ENCODE results near the gene OR10H5. TPM values are rescaled to one million over a fixed set of nuclear protein-coding genes. Genes with fewer than 3 reads are reported as not detected.
"Not testable (repeated sequence)": the region's sequence is repeated elsewhere in the genome, so short reads cannot be mapped to it uniquely, and the experiment has no call there.

The OR10H5 gene
- total and polyA plus RNA-seq, 12 donors, result not detected

- TF ChIP-seq CTCF (IDR thresholded peaks at IDR 0.05) (no peak), POLR2A (IDR thresholded peaks at IDR 0.05) (no peak)
- H3K4me1 ChIP-seq (replicated peaks in 1 of 2), result no peaks in the 10 kb centered on the region
- no peaks in the 10 kb centered on the region for H3K9me3 ChIP-seq (replicated peaks in 1 of 3)
- H3K27ac ChIP-seq, result no peak overlapping the region
- intact Hi-C loops (cut with DNase I), result no loop called here
- no peaks in the 10 kb centered on the region for H3K36me3 ChIP-seq (replicated peaks in 1 of 2)
- no peaks in the 10 kb centered on the region for H3K27me3 ChIP-seq
- DNase-seq, result no peak
- 91 to 96% (median 92%) methylated on average over 3 of the region's 3 CpGs for WGBS, 4 donors
- H3K4me3 ChIP-seq, result no peak overlapping the region
Measured at GRCh38 chr19:15838351-15838750, 50.9 kb downstream of the OR10H5 start.

GRCh38 chr19:15839888-15840287 lies 52.4 kb downstream of the OR10H5 start:
- H3K4me1 ChIP-seq (replicated peaks in 1 of 2); H3K4me3 ChIP-seq; H3K36me3 ChIP-seq (replicated peaks in 1 of 2); H3K9me3 ChIP-seq (replicated peaks in 1 of 3); intact Hi-C loops (cut with DNase I); H3K27ac ChIP-seq; H3K27me3 ChIP-seq; DNase-seq: not testable (repeated sequence)
- WGBS, 4 donors, result 66 to 75% (median 69%) methylated on average over 4 of the region's 4 CpGs

- no peak for DNase-seq
- TF ChIP-seq CTCF (IDR thresholded peaks at IDR 0.05) (no peak), POLR2A (IDR thresholded peaks at IDR 0.05) (no peak)
Measured at GRCh38 chr19:15840833-15841232, 53.4 kb downstream of the OR10H5 start.

GRCh38 chr19:15841875-15842569 lies 54.6 kb downstream of the OR10H5 start:
- no peaks in the 10 kb centered on the region for H3K9me3 ChIP-seq (replicated peaks in 1 of 3)
- no peak for TF ChIP-seq CTCF (IDR thresholded peaks at IDR 0.05)
- TF ChIP-seq POLR2A (IDR thresholded peaks at IDR 0.05), result no peak
- H3K27me3 ChIP-seq, result no peaks in the 10 kb centered on the region
- H3K27ac ChIP-seq, result no peak overlapping the region
- DNase-seq, result no peak
- no peaks in the 10 kb centered on the region for H3K36me3 ChIP-seq (replicated peaks in 1 of 2)
- intact Hi-C loops (cut with DNase I), result no loop called here
- H3K4me3 ChIP-seq, result no peak overlapping the region
- 53 to 65% (median 58%) methylated on average over 11 of the region's 11 CpGs for WGBS, 4 donors
- no peaks in the 10 kb centered on the region for H3K4me1 ChIP-seq (replicated peaks in 1 of 2)

More at GRCh38 chr19:15840833-15841232, 53.4 kb downstream of the OR10H5 start:
- Histone ChIP-seq H3K27me3 (no peaks in the 10 kb centered on the region), H3K4me1 (replicated peaks in 1 of 2) (no peaks in the 10 kb centered on the region), H3K27ac (no peak overlapping the region), H3K4me3 (no peak overlapping the region), H3K9me3 (replicated peaks in 1 of 3) (no peaks in the 10 kb centered on the region), H3K36me3 (replicated peaks in 1 of 2) (no peaks in the 10 kb centered on the region)
- 30 to 65% (median 44%) methylated on average over 2 of the region's 2 CpGs for WGBS, 4 donors
- intact Hi-C loops (cut with DNase I), result no loop called here
